ENCODE measurements around the gene CDC16. TPM values are rescaled to one million over a fixed set of nuclear protein-coding genes. Genes with fewer than 3 reads are reported as not detected.

The CDC16 gene
- total and polyA plus RNA-seq, 2 of the 4 experiments (the other 2 are of a cell fraction) = 41.6 to 66.6 TPM

DNA sequence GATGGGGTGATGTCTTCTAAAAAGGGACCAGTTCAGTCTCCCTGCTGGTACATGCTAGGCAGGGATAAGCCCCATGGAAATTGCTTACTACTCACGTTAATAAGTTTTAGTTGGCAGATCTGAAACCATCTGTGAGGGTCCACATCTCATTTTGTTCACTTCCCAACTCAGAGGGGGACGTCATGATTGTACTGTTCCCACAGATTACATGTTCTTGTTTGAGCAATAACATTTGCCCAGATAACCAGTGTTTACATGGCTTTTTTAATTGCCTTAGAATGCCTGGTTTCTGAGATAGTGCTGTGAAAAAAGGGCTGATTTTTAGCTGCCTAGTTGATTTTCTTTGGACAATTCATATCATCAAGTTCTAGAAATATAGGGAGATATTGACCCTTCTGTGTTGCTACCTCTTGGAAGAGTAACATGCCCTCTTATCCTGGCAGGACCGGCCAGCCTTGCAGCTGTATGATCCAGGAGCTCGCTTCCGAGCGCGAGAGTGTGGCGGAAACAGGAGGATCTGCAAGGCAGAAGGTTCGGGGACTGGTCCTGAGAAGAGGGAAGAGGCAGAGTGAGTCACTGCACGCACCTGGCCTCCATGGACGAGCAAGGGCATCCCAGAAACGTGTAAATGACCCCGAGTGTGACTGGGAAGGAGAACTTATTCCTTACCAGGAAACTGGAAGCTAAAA is 69.8 kb downstream of the CDC16 start:
- Histone ChIP-seq H2BK120ac (ENCODE audit: low read depth, low read length) (no peak overlapping the region), H3K18ac (ENCODE audit: low read depth, low read length) (no peak overlapping the region), H3K4me1 (ENCODE audit: control insufficient read depth, insufficient read depth, low read length) (no peaks in the 10 kb centered on the region), H3K27me3 (ENCODE audit: control insufficient read depth, insufficient read depth, low read length) (no peaks in the 10 kb centered on the region), H2AK5ac (ENCODE audit: low read depth, low read length) (no peak overlapping the region), H3K23ac (ENCODE audit: low read depth, low read length) (no peak overlapping the region), H4K8ac (ENCODE audit: low read depth in 2 of 2, low read length in 2 of 2) (no peak overlapping the region), H3K9ac (ENCODE audit: low read depth, low read length) (no peak overlapping the region), H4K20me1 (ENCODE audit: insufficient read depth, low read length) (no peaks in the 10 kb centered on the region), H2AFZ (replicated peaks; ENCODE audit: low read length, poor library complexity) (no peak overlapping the region), H2BK20ac (ENCODE audit: low read depth, low read length) (no peak overlapping the region), H3K14ac (replicated peaks; ENCODE audit: low read depth, low read length) (no peak overlapping the region), H4K91ac (ENCODE audit: insufficient read depth, low read depth, low read length) (no peak overlapping the region), H3K56ac (ENCODE audit: extremely low read depth, insufficient read depth, low read length) (no peak overlapping the region), H3K36me3 (ENCODE audit: control insufficient read depth, insufficient read depth, low read length) (peaks cover 34% of the 10 kb centered on the region), H3K4me3 (ENCODE audit: insufficient read depth, low read depth, low read length) (no peak overlapping the region), H2AK9ac (replicated peaks; ENCODE audit: low read depth, low read length, poor library complexity) (no peak overlapping the region), H3K79me1 (ENCODE audit: low read depth in 1 of 2, low read length in 2 of 2) (peaks cover 6 to 10% of the 10 kb centered on the region in 2 experiments; a peak in 3 of 4 replicates), H4K5ac (ENCODE audit: low read depth, low read length) (no peak overlapping the region), H2BK5ac (ENCODE audit: low read depth, low read length, poor library complexity, severe bottlenecking) (no peak overlapping the region), H3K9me1 (ENCODE audit: insufficient read depth, low read length) (no peaks in the 10 kb centered on the region), H2BK15ac (ENCODE audit: low read depth, low read length) (no peak overlapping the region), H3K4me2 (ENCODE audit: low read depth, low read length) (no peak overlapping the region), H3K27ac (ENCODE audit: insufficient read depth, low read length) (no peak overlapping the region), H3K4ac (ENCODE audit: low read depth, low read length) (no peak overlapping the region), H3K9me3 (ENCODE audit: control insufficient read depth, insufficient read depth, low read length) (no peaks in the 10 kb centered on the region)
- dilution Hi-C loops (cut with HindIII; ENCODE audit: low sequenced_read_pairs, unreplicated experiment) (no loop called here), intact Hi-C loops (cut with micrococcal nuclease) (no loop called here), in situ Hi-C loops (cut with MboI; ENCODE audit: low sequenced_read_pairs) (no loop called here)
- WGBS, 2 experiments (ENCODE audit: extremely low coverage in 2 of 2, insufficient read length in 1 of 2) = 100% methylated on average over 1 of the region's 13 CpGs; no CpG with 5 or more reads in 1 of the 2 experiments
- ChIA-PET CTCF (no interaction called here), POLR2A (ENCODE audit: unreplicated experiment) (no interaction called here)
- BruUV-seq (replicated peaks) = no TSS peak
- TF ChIP-seq NFE2L2 (IDR thresholded peaks at IDR 0.05; ENCODE audit: low read depth, low read length) (no peak), MAFK (IDR thresholded peaks at IDR 0.05; ENCODE audit: low read depth, low read length) (no peak), BHLHE40 (IDR thresholded peaks at IDR 0.05; ENCODE audit: low read depth, low read length) (no peak), RAD21 (IDR thresholded peaks at IDR 0.05; ENCODE audit: low read length) (no peak), MXI1 (IDR thresholded peaks at IDR 0.05; ENCODE audit: borderline replicate concordance, low read depth, low read length) (no peak), CHD1 (IDR thresholded peaks at IDR 0.05; ENCODE audit: low read depth, low read length) (no peak), CEBPB (IDR thresholded peaks at IDR 0.05; ENCODE audit: low read depth, low read length) (no peak), RCOR1 (IDR thresholded peaks at IDR 0.05; ENCODE audit: insufficient replicate concordance, low read length) (no peak), MAZ (IDR thresholded peaks at IDR 0.05; ENCODE audit: borderline replicate concordance, low read depth, low read length) (no peak), RFX5 (IDR thresholded peaks at IDR 0.05; ENCODE audit: low read depth, low read length) (no peak), FOS (IDR thresholded peaks at IDR 0.05; ENCODE audit: low read depth, low read length) (no peak), POLR2A (IDR thresholded peaks at IDR 0.05; ENCODE audit: low read depth, low read length) (no peak), SMC3 (IDR thresholded peaks at IDR 0.05; ENCODE audit: low read depth, low read length) (no peak)
- TF ChIP-seq, protein P1, sequence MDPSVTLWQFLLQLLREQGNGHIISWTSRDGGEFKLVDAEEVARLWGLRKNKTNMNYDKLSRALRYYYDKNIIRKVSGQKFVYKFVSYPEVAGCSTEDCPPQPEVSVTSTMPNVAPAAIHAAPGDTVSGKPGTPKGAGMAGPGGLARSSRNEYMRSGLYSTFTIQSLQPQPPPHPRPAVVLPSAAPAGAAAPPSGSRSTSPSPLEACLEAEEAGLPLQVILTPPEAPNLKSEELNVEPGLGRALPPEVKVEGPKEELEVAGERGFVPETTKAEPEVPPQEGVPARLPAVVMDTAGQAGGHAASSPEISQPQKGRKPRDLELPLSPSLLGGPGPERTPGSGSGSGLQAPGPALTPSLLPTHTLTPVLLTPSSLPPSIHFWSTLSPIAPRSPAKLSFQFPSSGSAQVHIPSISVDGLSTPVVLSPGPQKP (IDR thresholded peaks at IDR 0.05; ENCODE audit: borderline replicate concordance, low read depth, low read length) = no peak
- TF ChIP-seq, protein P2, sequence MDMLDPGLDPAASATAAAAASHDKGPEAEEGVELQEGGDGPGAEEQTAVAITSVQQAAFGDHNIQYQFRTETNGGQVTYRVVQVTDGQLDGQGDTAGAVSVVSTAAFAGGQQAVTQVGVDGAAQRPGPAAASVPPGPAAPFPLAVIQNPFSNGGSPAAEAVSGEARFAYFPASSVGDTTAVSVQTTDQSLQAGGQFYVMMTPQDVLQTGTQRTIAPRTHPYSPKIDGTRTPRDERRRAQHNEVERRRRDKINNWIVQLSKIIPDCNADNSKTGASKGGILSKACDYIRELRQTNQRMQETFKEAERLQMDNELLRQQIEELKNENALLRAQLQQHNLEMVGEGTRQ (IDR thresholded peaks at IDR 0.05; ENCODE audit: low read depth, low read length) = no peak
- TF ChIP-seq, protein P3, sequence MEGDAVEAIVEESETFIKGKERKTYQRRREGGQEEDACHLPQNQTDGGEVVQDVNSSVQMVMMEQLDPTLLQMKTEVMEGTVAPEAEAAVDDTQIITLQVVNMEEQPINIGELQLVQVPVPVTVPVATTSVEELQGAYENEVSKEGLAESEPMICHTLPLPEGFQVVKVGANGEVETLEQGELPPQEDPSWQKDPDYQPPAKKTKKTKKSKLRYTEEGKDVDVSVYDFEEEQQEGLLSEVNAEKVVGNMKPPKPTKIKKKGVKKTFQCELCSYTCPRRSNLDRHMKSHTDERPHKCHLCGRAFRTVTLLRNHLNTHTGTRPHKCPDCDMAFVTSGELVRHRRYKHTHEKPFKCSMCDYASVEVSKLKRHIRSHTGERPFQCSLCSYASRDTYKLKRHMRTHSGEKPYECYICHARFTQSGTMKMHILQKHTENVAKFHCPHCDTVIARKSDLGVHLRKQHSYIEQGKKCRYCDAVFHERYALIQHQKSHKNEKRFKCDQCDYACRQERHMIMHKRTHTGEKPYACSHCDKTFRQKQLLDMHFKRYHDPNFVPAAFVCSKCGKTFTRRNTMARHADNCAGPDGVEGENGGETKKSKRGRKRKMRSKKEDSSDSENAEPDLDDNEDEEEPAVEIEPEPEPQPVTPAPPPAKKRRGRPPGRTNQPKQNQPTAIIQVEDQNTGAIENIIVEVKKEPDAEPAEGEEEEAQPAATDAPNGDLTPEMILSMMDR (conservative IDR thresholded peaks at IDR 0.05; ENCODE audit: low read depth, low read length) = no peak
- ATAC-seq (ENCODE audit: low read depth) (no peak), DNase-seq (no peak)

Data from IMR-90 (cell line).